ENCODE data around the gene HES2.
"Not testable (repeated sequence)": the region's sequence is repeated elsewhere in the genome, so short reads cannot be mapped to it uniquely, and the experiment has no call there.

The HES2 gene

GRCh38 chr1:6435129-6435528 is 15.4 kb upstream of the HES2 start:
- no peak for DNase-seq

GRCh38 chr1:6434186-6434585 is 14.5 kb upstream of the HES2 start:
- DNase-seq, result no peak

- not testable (repeated sequence) for DNase-seq
Measured at GRCh38 chr1:6431645-6432579, 12.2 kb upstream of the HES2 start.

GRCh38 chr1:6429660-6430411 is 10.1 kb upstream of the HES2 start:
- DNase-seq, result peak; percentile 68

GRCh38 chr1:6428453-6428852 is 8.7 kb upstream of the HES2 start:
- DNase-seq, result not testable (repeated sequence)

GRCh38 chr1:6427441-6428390 is 8.0 kb upstream of the HES2 start:
- no peak for DNase-seq

GRCh38 chr1:6426972-6427350 is 7.2 kb upstream of the HES2 start:
- DNase-seq, result no peak

- DNase-seq, result no peak
Measured at GRCh38 chr1:6426277-6426971, 6.7 kb upstream of the HES2 start.

GRCh38 chr1:6425658-6426057 is 5.9 kb upstream of the HES2 start:
- no peak for DNase-seq

- DNase-seq, result no peak
Measured at GRCh38 chr1:6424619-6425593, 5.2 kb upstream of the HES2 start, which contains the start of gene ESPN. Gene ESPN (plus strand): TSS chr1:6424776. CDS start chr1:6424956, 180 bp downstream.

GRCh38 chr1:6424000-6424565 is 4.4 kb upstream of the HES2 start:
- DNase-seq, result no peak

- DNase-seq, result peak; percentile 59
Measured at GRCh38 chr1:6423321-6423999, 3.7 kb upstream of the HES2 start.

GRCh38 chr1:6421266-6421665 is 1.5 kb upstream of the HES2 start:
- DNase-seq, result no peak

- DNase-seq, result peak; percentile 72
Measured at GRCh38 chr1:6420454-6421042, 829 bp upstream of the HES2 start.

- DNase-seq, result no peak
Measured at GRCh38 chr1:6419397-6419803, 319 bp downstream of the HES2 start.

GRCh38 chr1:6418668-6419396 is 887 bp downstream of the HES2 start:
- DNase-seq, result no peak

GRCh38 chr1:6417961-6418667 is 1.6 kb downstream of the HES2 start:
- no peak for DNase-seq

GRCh38 chr1:6416906-6417305 is 2.8 kb downstream of the HES2 start:
- no peak for DNase-seq
